ENCODE measurements around the gene DUSP10.

GRCh38 chr1:221722254-221723017 lies 19.5 kb downstream of the DUSP10 start:
- TF ChIP-seq CTCF (conservative IDR thresholded peaks at IDR 0.05; ENCODE audit: low read length) (no peak), EZH2phosphoT487 (IDR thresholded peaks at IDR 0.05; ENCODE audit: borderline replicate concordance, low read depth, low read length) (no peak)

Data from OCI-LY7 (cell line).